Stimulated activated naive CD8-positive, alpha-beta T cell treated with anti-CD3 and anti-CD28 coated beads, Interleukin-15, amount 100 ng/mL, for 72 hours (primary cell): Measurements from ENCODE around the gene IL20.
"Not testable (repeated sequence)": the region's sequence is repeated elsewhere in the genome, so short reads cannot be mapped to it uniquely, and the experiment has no call there.

Experiments used
- ATAC-seq: fragments of 150-1000 bp; cut with Tn5 transposase; 2 replicates; pipeline ENCODE4 v1.10.0; 2021; ENCODE audit warnings: mild to moderate bottlenecking, moderate library complexity
- DNase-seq, 2 donors: peaks; one replicate each; pipeline ENCODE4 v3.0.0; 2021 to 2022
- H3K27ac Mint-ChIP-seq, 2 donors: one replicate each; pipeline ENCODE4 v1.8.0; 2022; ENCODE audit warnings: mild to moderate bottlenecking in 2 of 2, mixed read lengths in 2 of 2, moderate library complexity in 2 of 2
- H3K27me3 Mint-ChIP-seq: one replicate; pipeline ENCODE4 v1.8.0; 2022; ENCODE audit warnings: mixed read lengths
- H3K4me1 Mint-ChIP-seq: one replicate; pipeline ENCODE4 v1.8.0; 2022; ENCODE audit warnings: mild to moderate bottlenecking, mixed read lengths
- H3K4me3 Mint-ChIP-seq, 2 donors: one replicate each; pipeline ENCODE4 v1.8.0; 2022; ENCODE audit warnings: mild to moderate bottlenecking in 2 of 2, mixed read lengths in 2 of 2, moderate library complexity in 1 of 2
- H3K9me3 Mint-ChIP-seq, 2 donors: one replicate each; pipeline ENCODE4 v1.8.0; 2022; ENCODE audit warnings: mixed read lengths in 2 of 2

The IL20 gene

DNA sequence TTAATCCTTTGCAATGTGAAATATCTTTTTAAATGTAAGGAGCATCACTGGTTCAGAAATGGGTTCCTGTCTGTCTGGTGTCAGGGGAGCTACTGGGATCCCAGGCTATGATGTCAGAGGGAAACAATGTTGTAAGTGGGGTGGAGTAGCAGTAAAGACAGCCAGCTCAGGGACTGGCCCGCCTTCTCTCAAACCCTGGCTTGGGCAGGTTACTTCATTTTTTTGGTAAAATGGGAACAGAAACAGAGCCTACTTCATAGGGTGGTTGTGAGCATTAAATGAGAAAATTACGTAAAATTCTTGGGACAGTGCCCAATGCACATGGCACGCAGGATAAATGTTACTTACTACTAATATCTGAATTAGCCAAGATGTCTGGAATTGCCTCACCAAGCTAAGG, 30.7 kb upstream of the IL20 start:
- H3K4me3 Mint-ChIP-seq = no peak overlapping the region
- peaks cover 20% of the 10 kb centered on the region for H3K4me1 Mint-ChIP-seq
- peaks cover 22% of the 10 kb centered on the region for H3K27me3 Mint-ChIP-seq
- H3K9me3 Mint-ChIP-seq = no peaks in the 10 kb centered on the region
- no peak for ATAC-seq
- H3K27ac Mint-ChIP-seq = no peak overlapping the region
- DNase-seq = no peak

DNA sequence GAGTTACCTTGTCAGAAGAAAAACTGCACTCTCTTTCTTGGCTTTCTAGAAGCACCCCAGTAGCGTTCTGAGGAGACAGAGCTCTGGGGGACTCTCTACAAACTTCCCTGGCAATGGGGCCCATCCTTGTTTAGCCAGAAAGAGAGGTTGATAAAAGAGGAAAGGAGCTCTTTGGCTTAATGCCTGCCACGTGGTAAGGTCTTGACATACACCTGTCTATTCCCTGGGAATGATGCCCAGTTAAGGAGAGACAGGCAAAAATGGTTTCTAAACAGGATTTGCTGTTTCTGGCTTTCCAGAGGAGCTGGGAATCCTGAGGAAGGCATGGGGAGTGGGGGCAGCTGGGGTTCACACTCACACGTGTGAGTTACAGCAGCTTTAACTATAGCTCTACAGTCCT, 30.2 kb upstream of the IL20 start:
- no peak for ATAC-seq
- H3K4me3 Mint-ChIP-seq = no peak overlapping the region

DNA sequence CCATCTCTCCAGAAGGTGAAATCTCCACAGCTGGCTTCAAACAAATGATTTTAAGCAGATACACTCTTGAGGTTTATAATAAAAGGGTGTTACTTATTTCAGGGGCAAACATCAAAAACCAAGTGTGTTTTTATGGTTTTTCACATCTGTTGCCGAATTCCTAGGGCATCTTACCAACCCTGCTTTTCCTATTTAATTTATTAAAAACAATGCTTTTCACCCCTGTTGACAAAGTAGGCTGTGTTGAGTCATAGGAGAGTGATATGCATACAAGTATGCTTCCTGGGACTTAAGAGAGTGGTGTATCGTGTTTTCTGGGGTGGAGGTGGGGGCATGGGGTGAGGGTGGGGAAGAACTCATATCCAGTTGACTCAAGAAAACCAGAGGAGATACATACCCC, 29.3 kb upstream of the IL20 start:
- no peak for ATAC-seq
- no peak overlapping the region for H3K27ac Mint-ChIP-seq
- DNase-seq = no peak
- peaks cover 20% of the 10 kb centered on the region for H3K4me1 Mint-ChIP-seq
- peaks cover 22% of the 10 kb centered on the region for H3K27me3 Mint-ChIP-seq
- no peaks in the 10 kb centered on the region for H3K9me3 Mint-ChIP-seq
- no peak overlapping the region for H3K4me3 Mint-ChIP-seq

More for the DNA sequence above, 30.2 kb upstream of the IL20 start:
- H3K27me3 Mint-ChIP-seq = peaks cover 22% of the 10 kb centered on the region
- H3K4me1 Mint-ChIP-seq = peaks cover 15% of the 10 kb centered on the region
- H3K27ac Mint-ChIP-seq = no peak overlapping the region
- no peaks in the 10 kb centered on the region for H3K9me3 Mint-ChIP-seq
- no peak for DNase-seq

- DNase-seq = no peak
- Mint-ChIP-seq H3K9me3 (no peaks in the 10 kb centered on the region), H3K27ac (no peak overlapping the region), H3K27me3 (peaks cover 16% of the 10 kb centered on the region), H3K4me3 (no peak overlapping the region), H3K4me1 (peaks cover 5% of the 10 kb centered on the region)
- no peak for ATAC-seq
Observed at GRCh38 chr1:206839006-206839560, 26.3 kb upstream of the IL20 start.

DNA sequence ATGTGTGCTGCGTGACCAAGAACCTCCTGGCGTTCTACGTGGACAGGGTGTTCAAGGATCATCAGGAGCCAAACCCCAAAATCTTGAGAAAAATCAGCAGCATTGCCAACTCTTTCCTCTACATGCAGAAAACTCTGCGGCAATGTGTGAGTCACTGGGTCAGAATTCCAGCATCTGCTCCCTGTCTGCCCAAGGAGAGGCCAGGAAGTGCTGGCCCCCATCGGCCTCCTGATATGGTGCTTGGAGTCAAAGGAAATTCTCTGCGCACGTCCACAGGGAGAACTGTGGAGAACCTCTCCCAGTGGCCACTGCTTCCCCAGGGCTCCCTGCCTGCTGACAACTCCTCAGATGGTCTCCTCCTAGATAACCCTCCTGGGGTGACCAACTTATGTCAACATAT, 25.6 kb upstream of the IL20 start:
- Mint-ChIP-seq H3K9me3 (no peaks in the 10 kb centered on the region), H3K4me3 (no peak overlapping the region)
- ATAC-seq = no peak

DNA sequence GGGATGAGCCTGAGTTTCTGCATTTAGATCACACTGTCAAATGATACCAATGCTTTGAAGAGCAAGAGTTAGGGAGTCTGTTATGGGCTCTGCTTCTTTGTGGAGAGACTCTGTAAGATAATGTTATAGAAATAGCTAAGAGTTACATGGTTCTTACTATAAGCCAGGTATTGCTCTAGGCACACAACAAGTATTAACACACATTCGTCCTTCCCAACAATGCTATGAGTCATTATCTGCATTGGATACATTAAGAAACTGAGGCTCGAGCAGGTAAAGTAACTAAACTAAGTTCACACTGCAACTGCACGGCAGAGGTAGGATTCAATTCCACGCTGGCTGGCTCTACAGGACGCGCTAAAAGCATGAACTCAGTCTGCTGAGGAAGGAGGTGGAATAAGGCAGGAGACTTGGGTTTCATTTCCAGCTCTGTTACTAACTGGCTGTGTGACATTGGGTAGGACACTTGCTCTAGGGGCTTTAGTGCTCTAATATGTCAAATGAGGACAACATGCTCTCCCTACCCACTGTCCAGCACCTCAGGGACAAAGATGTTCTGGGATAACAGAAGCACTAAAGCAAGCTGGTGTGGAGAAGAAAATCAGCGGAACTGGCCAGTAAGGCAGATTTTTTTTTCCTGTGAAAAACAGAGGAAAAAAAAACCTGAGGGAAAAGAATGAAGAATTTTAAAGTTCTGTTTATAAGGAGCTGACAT, 23.7 kb upstream of the IL20 start:
- no peak for ATAC-seq
- Mint-ChIP-seq H3K4me3 (no peak overlapping the region), H3K27me3 (peaks cover 9% of the 10 kb centered on the region), H3K27ac (no peak overlapping the region), H3K4me1 (peaks cover 5% of the 10 kb centered on the region), H3K9me3 (no peaks in the 10 kb centered on the region)
- DNase-seq = no peak

More for the DNA sequence above, 25.6 kb upstream of the IL20 start:
- Mint-ChIP-seq H3K4me1 (peaks cover 5% of the 10 kb centered on the region), H3K27me3 (peaks cover 9% of the 10 kb centered on the region), H3K27ac (no peak overlapping the region)
- no peak for DNase-seq

GRCh38 chr1:206842854-206843253, 22.6 kb upstream of the IL20 start:
- ATAC-seq (no peak), DNase-seq (no peak)
- no peaks in the 10 kb centered on the region for H3K27me3 Mint-ChIP-seq
- no peaks in the 10 kb centered on the region for H3K9me3 Mint-ChIP-seq
- peaks cover 5% of the 10 kb centered on the region for H3K4me1 Mint-ChIP-seq
- no peak overlapping the region for H3K4me3 Mint-ChIP-seq
- no peak overlapping the region for H3K27ac Mint-ChIP-seq

GRCh38 chr1:206843626-206844025, 21.8 kb upstream of the IL20 start:
- H3K27me3 Mint-ChIP-seq = no peaks in the 10 kb centered on the region
- DNase-seq (no peak), ATAC-seq (no peak)
- H3K27ac Mint-ChIP-seq = no peak overlapping the region
- no peaks in the 10 kb centered on the region for H3K9me3 Mint-ChIP-seq
- peaks cover 5% of the 10 kb centered on the region for H3K4me1 Mint-ChIP-seq
- H3K4me3 Mint-ChIP-seq = no peak overlapping the region

- H3K27ac Mint-ChIP-seq = no peak overlapping the region
- H3K27me3 Mint-ChIP-seq = no peaks in the 10 kb centered on the region
- no peaks in the 10 kb centered on the region for H3K9me3 Mint-ChIP-seq
- H3K4me3 Mint-ChIP-seq = no peak overlapping the region
- ATAC-seq (no peak), DNase-seq (no peak)
- no peaks in the 10 kb centered on the region for H3K4me1 Mint-ChIP-seq
Observed at GRCh38 chr1:206846487-206846886, 18.9 kb upstream of the IL20 start.

DNA sequence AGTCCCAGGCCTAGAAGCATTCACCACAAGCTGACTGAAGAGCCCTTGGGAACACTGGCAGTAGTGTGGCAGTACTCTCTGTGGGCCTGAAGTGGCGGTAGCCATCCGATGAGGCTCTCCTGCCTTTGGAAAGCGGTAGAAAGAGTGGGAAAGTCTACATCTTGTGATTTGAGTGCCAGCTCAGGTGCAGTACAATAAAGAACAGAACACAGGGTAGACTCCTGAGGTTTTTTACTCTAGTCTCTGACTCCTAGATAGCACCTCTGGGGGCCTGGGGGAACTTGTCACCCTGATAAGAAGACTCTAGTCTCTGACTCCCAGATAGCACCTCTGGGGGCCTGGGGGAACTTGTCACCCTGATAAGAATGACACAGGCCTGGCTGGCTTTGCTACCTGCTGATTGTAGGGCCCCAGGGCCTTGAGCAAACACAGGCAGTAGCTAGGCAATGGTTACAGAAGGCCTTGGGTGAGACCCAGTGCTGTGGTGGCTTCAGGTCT, 18.0 kb upstream of the IL20 start:
- Mint-ChIP-seq H3K4me3 (no peak overlapping the region), H3K9me3 (no peaks in the 10 kb centered on the region), H3K27ac (peak overlapping the region in 1 of 2 donors; percentile 31), H3K4me1 (no peaks in the 10 kb centered on the region), H3K27me3 (no peaks in the 10 kb centered on the region)
- ATAC-seq (no peak), DNase-seq (no peak)

DNA sequence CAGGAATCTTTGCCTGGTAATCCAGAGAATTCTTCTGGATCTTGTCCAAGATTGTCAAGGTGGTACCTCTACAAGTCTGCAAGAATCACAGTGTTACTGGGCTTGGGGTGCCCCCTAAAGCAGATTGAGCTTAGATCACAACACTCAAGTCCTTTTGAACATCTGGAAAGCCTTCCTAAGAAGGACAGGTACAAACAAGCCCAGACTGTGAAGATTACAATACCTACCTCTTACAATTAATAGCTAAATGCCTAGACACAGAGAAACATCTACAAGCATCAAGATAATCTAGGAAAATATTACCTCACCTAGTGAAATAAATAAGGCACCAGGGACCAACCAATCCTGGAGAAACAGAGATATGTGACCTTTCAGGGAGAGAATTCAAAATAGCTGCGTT, 17.5 kb upstream of the IL20 start:
- H3K27me3 Mint-ChIP-seq = no peaks in the 10 kb centered on the region
- no peaks in the 10 kb centered on the region for H3K4me1 Mint-ChIP-seq
- DNase-seq = no peak
- no peak overlapping the region for H3K4me3 Mint-ChIP-seq
- H3K27ac Mint-ChIP-seq = no peak overlapping the region
- no peak for ATAC-seq
- no peaks in the 10 kb centered on the region for H3K9me3 Mint-ChIP-seq

GRCh38 chr1:206850401-206850800, 15.0 kb upstream of the IL20 start:
- DNase-seq = no peak
- H3K27ac Mint-ChIP-seq = no peak overlapping the region
- ATAC-seq = no peak
- no peak overlapping the region for H3K4me3 Mint-ChIP-seq
- H3K9me3 Mint-ChIP-seq = no peaks in the 10 kb centered on the region
- H3K27me3 Mint-ChIP-seq = no peaks in the 10 kb centered on the region
- no peaks in the 10 kb centered on the region for H3K4me1 Mint-ChIP-seq

DNA sequence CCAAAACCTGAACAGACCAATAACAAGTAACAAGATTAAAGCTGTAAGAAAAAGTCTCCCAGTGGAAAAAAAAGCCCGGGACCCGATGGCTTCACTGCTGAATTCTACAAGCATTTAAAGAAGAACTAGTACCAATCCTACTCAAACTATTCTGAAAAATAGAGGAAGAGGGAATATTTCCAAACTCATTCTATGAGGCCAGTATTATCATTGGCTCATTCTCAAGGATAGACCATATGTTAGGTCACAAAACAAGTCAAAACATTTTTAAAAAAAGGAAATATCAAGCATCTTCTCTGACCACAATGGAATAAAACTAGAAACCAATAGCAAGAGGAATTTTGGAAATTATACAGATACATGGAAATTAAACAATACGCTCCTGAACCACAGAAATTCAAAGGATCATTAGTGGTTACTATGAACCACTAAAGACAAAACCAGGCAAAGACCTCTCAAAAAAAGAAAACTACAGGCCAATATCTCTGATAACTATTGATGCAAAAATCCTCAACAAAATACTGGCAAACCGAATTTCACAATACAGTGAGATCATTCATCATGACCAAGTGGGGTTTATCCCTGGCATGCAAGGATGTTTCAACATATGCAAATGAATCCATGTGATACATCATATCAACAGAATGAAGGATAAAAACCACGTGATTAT, 13.9 kb upstream of the IL20 start:
- Mint-ChIP-seq H3K4me1 (peaks cover 6% of the 10 kb centered on the region), H3K9me3 (no peaks in the 10 kb centered on the region), H3K27ac (no peak overlapping the region), H3K27me3 (no peaks in the 10 kb centered on the region), H3K4me3 (no peak overlapping the region)
- no peak for ATAC-seq
- DNase-seq = no peak

DNA sequence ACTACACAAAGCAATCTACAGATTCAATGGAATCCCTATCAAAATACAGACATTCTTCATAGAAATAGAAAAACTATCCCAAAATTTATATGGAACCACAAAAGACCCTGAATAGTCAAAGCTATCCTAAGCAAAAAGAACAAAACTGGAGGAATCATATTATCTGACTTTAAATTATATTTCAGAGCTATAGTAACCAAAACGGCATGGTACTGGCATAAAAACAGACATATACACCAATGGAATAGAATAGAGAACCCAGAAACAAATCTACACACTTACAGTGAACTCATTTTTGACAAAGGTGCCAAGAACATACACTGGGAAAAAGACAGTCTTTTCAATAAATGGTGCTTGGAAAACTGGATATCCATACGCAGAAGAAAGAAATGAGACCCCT, 12.8 kb upstream of the IL20 start:
- not testable (repeated sequence) for H3K9me3 Mint-ChIP-seq, H3K27me3 Mint-ChIP-seq
- H3K4me1 Mint-ChIP-seq = peaks cover 11% of the 10 kb centered on the region

DNA sequence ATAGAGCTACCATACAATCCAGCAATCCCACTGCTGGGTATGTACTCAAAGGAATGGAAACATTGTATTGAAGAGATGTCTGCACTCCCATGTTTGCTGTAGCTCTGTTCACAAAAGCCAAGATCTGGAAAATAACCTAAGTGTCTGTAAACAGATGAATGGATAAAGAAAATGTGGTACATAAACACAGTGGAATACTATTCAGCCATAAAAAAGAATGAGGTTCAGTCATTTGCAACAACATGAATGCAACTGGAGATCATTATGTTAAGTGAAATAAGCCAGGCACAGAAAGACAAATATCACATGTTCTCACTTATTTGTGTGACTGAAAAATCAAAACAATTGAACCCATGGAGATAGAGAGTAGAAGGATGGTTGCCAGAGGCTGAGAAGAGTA, 11.7 kb upstream of the IL20 start:
- ATAC-seq, H3K9me3 Mint-ChIP-seq, H3K27ac Mint-ChIP-seq, H3K27me3 Mint-ChIP-seq, DNase-seq, H3K4me3 Mint-ChIP-seq: not testable (repeated sequence)
- H3K4me1 Mint-ChIP-seq = peaks cover 11% of the 10 kb centered on the region

More for the DNA sequence above, 12.8 kb upstream of the IL20 start:
- not testable (repeated sequence) for H3K4me3 Mint-ChIP-seq, H3K27ac Mint-ChIP-seq, DNase-seq, ATAC-seq

DNA sequence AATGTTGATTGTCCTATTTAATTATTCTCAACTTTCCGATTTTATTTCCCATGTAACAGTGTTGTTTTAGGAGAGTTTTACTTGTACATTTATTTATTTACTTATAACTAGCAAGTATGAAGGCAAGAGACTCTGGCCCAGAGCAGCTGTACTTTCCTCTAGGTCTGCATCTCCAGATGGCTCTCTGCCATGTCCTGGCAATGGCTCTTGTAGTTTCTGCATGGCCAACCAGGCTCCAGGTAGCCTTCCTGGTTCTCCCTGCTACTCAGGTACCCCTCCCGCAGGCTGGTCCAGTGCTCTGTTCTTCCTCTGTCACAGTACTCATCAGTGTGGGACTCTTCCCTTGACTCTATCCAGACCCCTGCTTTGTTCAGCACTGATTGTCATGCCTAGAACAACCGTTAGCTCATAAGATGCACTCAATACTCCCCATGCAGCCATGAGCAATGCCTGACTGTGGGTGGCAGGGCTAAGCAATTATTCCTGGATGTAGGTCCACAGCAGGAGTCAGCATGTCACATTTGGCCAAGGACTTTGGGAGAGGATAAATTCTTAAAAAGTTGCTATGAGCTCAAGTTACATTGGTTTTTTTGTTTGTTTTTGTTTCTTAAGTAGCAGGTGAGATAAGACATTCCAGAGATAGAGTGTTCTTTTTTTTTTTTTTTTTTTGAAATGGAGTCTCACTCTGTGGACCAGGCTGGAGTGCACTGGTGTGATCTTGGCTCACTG, 10.9 kb upstream of the IL20 start:
- DNase-seq = no peak
- Mint-ChIP-seq H3K9me3 (no peaks in the 10 kb centered on the region), H3K27ac (no peak overlapping the region), H3K4me1 (peaks cover 15% of the 10 kb centered on the region), H3K4me3 (no peak overlapping the region), H3K27me3 (no peaks in the 10 kb centered on the region)
- ATAC-seq = no peak
